ENCODE results near the gene LRRFIP2.

The LRRFIP2 gene

GRCh38 chr3:37114251-37115145 lies 59.9 kb downstream of the LRRFIP2 start:
- Histone ChIP-seq H3K4me3 (no peak overlapping the region), H3K4me1 (no peaks in the 10 kb centered on the region), H3K36me3 (replicated peaks) (no peaks in the 10 kb centered on the region), H3K9me3 (no peaks in the 10 kb centered on the region), H3K27me3 (ENCODE audit: low read depth) (no peaks in the 10 kb centered on the region)
- no peak for DNase-seq (ENCODE audit: low spot score in 2 of 2)
- in situ Hi-C loops (cut with MboI; ENCODE audit: low sequenced_read_pairs), result no loop called here

- in situ Hi-C loops (cut with MboI; ENCODE audit: low sequenced_read_pairs), result no loop called here
- no peak for DNase-seq (ENCODE audit: low spot score in 2 of 2)
- Histone ChIP-seq H3K4me1 (peaks cover 10% of the 10 kb centered on the region), H3K9me3 (no peaks in the 10 kb centered on the region), H3K27me3 (ENCODE audit: low read depth) (no peaks in the 10 kb centered on the region), H3K36me3 (replicated peaks) (no peaks in the 10 kb centered on the region), H3K4me3 (no peak overlapping the region)
Measured at GRCh38 chr3:37112987-37113386, 61.4 kb downstream of the LRRFIP2 start.

DNA sequence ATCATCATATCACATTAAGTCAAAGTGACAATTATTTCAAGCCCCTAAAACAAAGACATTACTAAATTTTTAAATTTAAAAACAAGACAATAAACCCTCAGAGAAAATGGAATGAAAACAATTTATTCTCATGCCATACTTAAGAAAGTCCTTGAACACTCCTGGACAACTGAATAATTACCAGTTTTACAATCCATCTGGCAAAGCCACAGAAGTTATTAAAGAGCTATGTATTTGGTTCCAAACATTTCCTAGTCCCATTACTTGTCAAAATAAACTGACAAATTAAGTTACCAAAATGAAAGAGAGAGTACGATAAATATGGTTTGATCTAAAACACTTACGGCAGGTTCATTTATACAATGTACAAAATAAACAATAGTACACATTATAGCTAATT lies 63.2 kb downstream of the LRRFIP2 start:
- H3K4me1 ChIP-seq, result peaks cover 15% of the 10 kb centered on the region
- in situ Hi-C loops (cut with MboI; ENCODE audit: low sequenced_read_pairs), result no loop called here
- no peak for DNase-seq (ENCODE audit: low spot score in 2 of 2)
- no peaks in the 10 kb centered on the region for H3K27me3 ChIP-seq (ENCODE audit: low read depth)
- H3K9me3 ChIP-seq, result no peaks in the 10 kb centered on the region
- no peak overlapping the region for H3K4me3 ChIP-seq
- no peaks in the 10 kb centered on the region for H3K36me3 ChIP-seq (replicated peaks)

DNA sequence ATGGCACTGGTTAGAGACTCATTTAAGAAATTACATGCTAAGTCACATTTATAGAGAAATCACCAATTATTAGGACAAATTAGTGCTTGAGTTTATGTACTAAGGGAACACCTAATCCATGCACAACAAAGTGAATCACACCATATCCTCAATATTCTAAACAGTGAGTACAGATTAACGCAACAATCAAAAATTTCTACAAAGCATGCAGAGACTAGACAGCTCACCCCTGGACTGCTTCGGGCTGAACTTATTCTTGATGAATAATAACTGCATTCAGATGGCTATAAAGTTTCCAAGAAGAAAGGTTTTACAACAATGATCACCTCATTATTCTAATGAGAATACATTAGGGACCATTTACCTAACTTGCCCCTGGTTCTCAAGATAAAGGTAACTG lies 66.5 kb downstream of the LRRFIP2 start:
- H3K27me3 ChIP-seq (ENCODE audit: low read depth), result no peaks in the 10 kb centered on the region
- no peaks in the 10 kb centered on the region for H3K36me3 ChIP-seq (replicated peaks)
- in situ Hi-C loops (cut with MboI; ENCODE audit: low sequenced_read_pairs), result no loop called here
- H3K4me3 ChIP-seq, result no peak overlapping the region
- H3K9me3 ChIP-seq, result no peaks in the 10 kb centered on the region
- H3K4me1 ChIP-seq, result peaks cover 15% of the 10 kb centered on the region
- no peak for DNase-seq (ENCODE audit: low spot score in 2 of 2)

GRCh38 chr3:37103103-37103808 lies 71.1 kb downstream of the LRRFIP2 start:
- in situ Hi-C loops (cut with MboI; ENCODE audit: low sequenced_read_pairs), result no loop called here

DNA sequence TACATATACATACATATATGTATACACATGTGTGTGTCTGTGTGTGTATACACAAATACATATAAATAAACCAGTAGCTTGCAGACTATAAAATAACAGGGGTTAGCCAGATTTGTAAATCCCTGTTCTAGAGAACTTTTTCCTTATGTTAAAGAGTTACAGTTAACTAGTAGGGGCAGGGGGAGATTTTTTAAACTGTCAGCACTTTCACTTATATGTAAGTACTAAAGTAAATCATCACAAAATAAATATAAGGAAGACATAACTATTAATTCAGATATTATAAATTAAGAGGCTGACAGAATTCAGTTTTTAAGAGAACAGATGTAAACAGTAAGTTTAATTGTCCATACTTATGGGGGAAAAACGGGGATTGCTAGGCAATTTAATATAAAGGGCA lies 74.0 kb downstream of the LRRFIP2 start:
- in situ Hi-C loops (cut with MboI; ENCODE audit: low sequenced_read_pairs), result no loop called here

More at GRCh38 chr3:37103103-37103808, 71.1 kb downstream of the LRRFIP2 start:
- no peaks in the 10 kb centered on the region for H3K9me3 ChIP-seq
- H3K4me1 ChIP-seq, result peaks cover 8% of the 10 kb centered on the region
- no peak for DNase-seq (ENCODE audit: low spot score in 2 of 2)
- H3K27me3 ChIP-seq (ENCODE audit: low read depth), result no peaks in the 10 kb centered on the region
- no peak overlapping the region for H3K4me3 ChIP-seq
- no peaks in the 10 kb centered on the region for H3K36me3 ChIP-seq (replicated peaks)

GRCh38 chr3:37099469-37099868 lies 74.9 kb downstream of the LRRFIP2 start:
- Histone ChIP-seq H3K9me3 (no peaks in the 10 kb centered on the region), H3K4me3 (no peak overlapping the region), H3K36me3 (replicated peaks) (no peaks in the 10 kb centered on the region; the same call in 1 of the 2 replicates), H3K4me1 (no peaks in the 10 kb centered on the region), H3K27me3 (ENCODE audit: low read depth) (no peaks in the 10 kb centered on the region)
- DNase-seq (ENCODE audit: low spot score in 2 of 2), result no peak
- in situ Hi-C loops (cut with MboI; ENCODE audit: low sequenced_read_pairs), result no loop called here

More for the DNA sequence above, 74.0 kb downstream of the LRRFIP2 start:
- Histone ChIP-seq H3K4me3 (no peak overlapping the region), H3K4me1 (no peaks in the 10 kb centered on the region), H3K27me3 (ENCODE audit: low read depth) (no peaks in the 10 kb centered on the region), H3K9me3 (no peaks in the 10 kb centered on the region), H3K36me3 (replicated peaks) (no peaks in the 10 kb centered on the region)
- no peak for DNase-seq (ENCODE audit: low spot score in 2 of 2)

DNA sequence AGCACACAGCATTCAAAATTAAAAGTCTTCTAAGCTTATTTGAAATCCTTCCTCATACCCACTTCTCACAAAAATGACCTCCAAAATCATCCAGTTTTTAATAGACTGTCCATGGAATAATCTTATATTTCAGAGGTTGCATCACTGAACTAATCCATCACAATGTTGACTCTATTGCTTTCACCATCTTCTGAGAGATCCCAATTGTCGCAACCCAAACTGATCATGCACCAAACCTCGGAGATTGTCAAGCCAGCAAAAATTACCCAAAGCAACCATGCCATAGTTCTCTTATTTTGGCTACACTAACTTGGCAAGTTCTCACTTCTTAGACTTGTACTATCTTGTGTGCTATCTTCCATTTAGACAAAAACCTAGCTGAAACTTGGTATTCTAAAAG lies 75.5 kb downstream of the LRRFIP2 start:
- in situ Hi-C loops (cut with MboI; ENCODE audit: low sequenced_read_pairs), result no loop called here
- no peaks in the 10 kb centered on the region for H3K27me3 ChIP-seq (ENCODE audit: low read depth)
- no peaks in the 10 kb centered on the region; the same call in 1 of the 2 replicates for H3K36me3 ChIP-seq (replicated peaks)
- no peaks in the 10 kb centered on the region for H3K4me1 ChIP-seq
- DNase-seq (ENCODE audit: low spot score in 2 of 2), result no peak
- no peak overlapping the region for H3K4me3 ChIP-seq
- no peaks in the 10 kb centered on the region for H3K9me3 ChIP-seq

GRCh38 chr3:37097776-37098175 lies 76.6 kb downstream of the LRRFIP2 start:
- H3K4me3 ChIP-seq, result no peak overlapping the region
- no peaks in the 10 kb centered on the region for H3K4me1 ChIP-seq
- in situ Hi-C loops (cut with MboI; ENCODE audit: low sequenced_read_pairs), result no loop called here
- no peaks in the 10 kb centered on the region for H3K27me3 ChIP-seq (ENCODE audit: low read depth)
- no peaks in the 10 kb centered on the region; the same call in 1 of the 2 replicates for H3K36me3 ChIP-seq (replicated peaks)
- no peak for DNase-seq (ENCODE audit: low spot score in 2 of 2)
- no peaks in the 10 kb centered on the region for H3K9me3 ChIP-seq

GRCh38 chr3:37096975-37097374 lies 77.4 kb downstream of the LRRFIP2 start:
- H3K4me3 ChIP-seq, result no peak overlapping the region
- H3K36me3 ChIP-seq (replicated peaks), result no peaks in the 10 kb centered on the region; the same call in 1 of the 2 replicates
- H3K9me3 ChIP-seq, result no peaks in the 10 kb centered on the region
- no peak for DNase-seq (ENCODE audit: low spot score in 2 of 2)
- in situ Hi-C loops (cut with MboI; ENCODE audit: low sequenced_read_pairs), result no loop called here
- no peaks in the 10 kb centered on the region for H3K4me1 ChIP-seq
- H3K27me3 ChIP-seq (ENCODE audit: low read depth), result no peaks in the 10 kb centered on the region

DNA sequence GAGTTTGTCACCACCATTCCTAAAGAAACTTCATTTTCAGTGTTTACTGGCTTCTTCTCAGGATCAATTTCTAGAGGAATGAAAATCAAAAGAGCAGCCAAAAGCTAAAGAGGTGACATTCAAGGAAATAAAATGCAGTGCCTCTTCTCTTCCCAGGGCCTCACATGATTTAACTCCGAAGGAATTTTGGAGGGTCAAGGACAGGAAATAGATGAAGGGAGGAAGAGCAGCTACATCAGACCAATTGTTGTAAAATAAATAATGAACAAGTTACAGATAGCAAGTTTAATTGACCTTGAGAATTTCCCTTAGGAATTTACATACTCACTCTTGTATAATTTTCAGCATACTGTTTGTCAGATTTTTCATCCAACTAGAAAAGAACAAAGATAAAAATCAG lies 78.1 kb downstream of the LRRFIP2 start:
- no peak overlapping the region for H3K4me3 ChIP-seq
- in situ Hi-C loops (cut with MboI; ENCODE audit: low sequenced_read_pairs), result no loop called here
- no peak for DNase-seq (ENCODE audit: low spot score in 2 of 2)
- no peaks in the 10 kb centered on the region for H3K4me1 ChIP-seq
- no peaks in the 10 kb centered on the region for H3K27me3 ChIP-seq (ENCODE audit: low read depth)
- no peaks in the 10 kb centered on the region; the same call in 1 of the 2 replicates for H3K36me3 ChIP-seq (replicated peaks)
- no peaks in the 10 kb centered on the region for H3K9me3 ChIP-seq

DNA sequence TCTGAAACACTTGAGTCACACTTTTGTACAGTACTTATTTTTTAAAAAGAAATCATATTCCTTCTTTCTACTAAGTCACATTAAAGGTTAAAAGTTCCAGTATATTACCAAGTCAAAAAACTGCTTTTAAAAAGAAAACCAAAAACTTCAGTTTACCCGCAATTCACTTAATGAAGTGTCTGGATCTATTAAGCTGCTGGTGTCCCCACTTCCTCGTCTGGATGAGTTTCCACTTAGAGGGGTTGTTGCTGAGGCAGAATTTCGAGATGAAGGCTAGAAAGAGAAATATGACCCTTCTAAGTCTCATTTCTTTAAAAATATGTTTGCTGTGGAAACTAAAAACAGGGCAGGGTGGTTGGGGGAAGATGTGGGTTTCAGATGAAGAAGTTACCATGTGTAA lies 79.7 kb downstream of the LRRFIP2 start:
- Histone ChIP-seq H3K36me3 (replicated peaks) (no peaks in the 10 kb centered on the region; the same call in 1 of the 2 replicates), H3K4me3 (no peak overlapping the region), H3K9me3 (no peaks in the 10 kb centered on the region), H3K27me3 (ENCODE audit: low read depth) (no peaks in the 10 kb centered on the region), H3K4me1 (no peaks in the 10 kb centered on the region)
- in situ Hi-C loops (cut with MboI; ENCODE audit: low sequenced_read_pairs), result no loop called here
- DNase-seq (ENCODE audit: low spot score in 2 of 2), result no peak

GRCh38 chr3:37093481-37093880 lies 80.9 kb downstream of the LRRFIP2 start:
- H3K4me1 ChIP-seq, result no peaks in the 10 kb centered on the region
- H3K4me3 ChIP-seq, result no peak overlapping the region
- in situ Hi-C loops (cut with MboI; ENCODE audit: low sequenced_read_pairs), result no loop called here
- H3K27me3 ChIP-seq (ENCODE audit: low read depth), result no peaks in the 10 kb centered on the region
- H3K9me3 ChIP-seq, result no peaks in the 10 kb centered on the region
- H3K36me3 ChIP-seq (replicated peaks), result no peaks in the 10 kb centered on the region; the same call in 1 of the 2 replicates
- DNase-seq (ENCODE audit: low spot score in 2 of 2), result no peak

- Histone ChIP-seq H3K4me1 (no peaks in the 10 kb centered on the region), H3K27me3 (ENCODE audit: low read depth) (no peaks in the 10 kb centered on the region), H3K36me3 (replicated peaks) (no peaks in the 10 kb centered on the region; the same call in 1 of the 2 replicates), H3K4me3 (no peak overlapping the region), H3K9me3 (no peaks in the 10 kb centered on the region)
- no peak for DNase-seq (ENCODE audit: low spot score in 2 of 2)
- in situ Hi-C loops (cut with MboI; ENCODE audit: low sequenced_read_pairs), result no loop called here
Measured at GRCh38 chr3:37092484-37092883, 81.9 kb downstream of the LRRFIP2 start.
